ENCODE data around the gene BHLHE23. TPM values are rescaled to one million over a fixed set of nuclear protein-coding genes. Genes with fewer than 3 reads are reported as not detected.
A peak's percentile ranks its signal among the peaks of the same experiment; 100 is the strongest.
"Not testable (repeated sequence)": the region's sequence is repeated elsewhere in the genome, so short reads cannot be mapped to it uniquely, and the experiment has no call there.

The BHLHE23 gene
- total and polyA plus RNA-seq, 5 donors: not detected

- no peak for ATAC-seq
- intact Hi-C loops (cut with DNase I): no loop called here
- H3K27me3 ChIP-seq (ENCODE audit: control insufficient read depth, insufficient read depth): no peaks in the 10 kb centered on the region
- no peaks in the 10 kb centered on the region for H3K9me3 ChIP-seq (ENCODE audit: control insufficient read depth, low read length)
- peak in 1 of 3 donors; percentile 9 for DNase-seq
- H3K27ac ChIP-seq (ENCODE audit: low read length): no peak overlapping the region
- no peak overlapping the region for H3K4me3 ChIP-seq (ENCODE audit: low read length)
- no peaks in the 10 kb centered on the region for H3K4me1 ChIP-seq (ENCODE audit: control insufficient read depth, insufficient read depth, low read length)
- WGBS: 66% methylated on average over 12 of the region's 12 CpGs
Measured at GRCh38 chr20:63042448-63043071, 35.8 kb upstream of the BHLHE23 start.

GRCh38 chr20:63041776-63042175 is 35.0 kb upstream of the BHLHE23 start:
- Histone ChIP-seq H3K27ac (ENCODE audit: low read length) (no peak overlapping the region), H3K4me1 (ENCODE audit: control insufficient read depth, insufficient read depth, low read length) (no peaks in the 10 kb centered on the region), H3K27me3 (ENCODE audit: control insufficient read depth, insufficient read depth) (no peaks in the 10 kb centered on the region), H3K9me3 (ENCODE audit: control insufficient read depth, low read length) (no peaks in the 10 kb centered on the region), H3K4me3 (ENCODE audit: low read length) (no peak overlapping the region)
- DNase-seq (peak in 1 of 3 donors; percentile 7), ATAC-seq (no peak)
- 77% methylated on average over 7 of the region's 7 CpGs for WGBS
- intact Hi-C loops (cut with DNase I): no loop called here

- no peak overlapping the region for H3K4me3 ChIP-seq (ENCODE audit: low read length)
- H3K4me1 ChIP-seq (ENCODE audit: control insufficient read depth, insufficient read depth, low read length): no peaks in the 10 kb centered on the region
- intact Hi-C loops (cut with DNase I): no loop called here
- H3K27me3 ChIP-seq (ENCODE audit: control insufficient read depth, insufficient read depth): no peaks in the 10 kb centered on the region
- DNase-seq (peak in 1 of 3 donors; percentile 34), ATAC-seq (no peak)
- no peak overlapping the region for H3K27ac ChIP-seq (ENCODE audit: low read length)
- no peaks in the 10 kb centered on the region for H3K9me3 ChIP-seq (ENCODE audit: control insufficient read depth, low read length)
- WGBS: 55% methylated on average over 26 of the region's 26 CpGs
Measured at GRCh38 chr20:63037669-63038268, 31.0 kb upstream of the BHLHE23 start.

- Histone ChIP-seq H3K4me3 (ENCODE audit: low read length) (no peak overlapping the region), H3K4me1 (ENCODE audit: control insufficient read depth, insufficient read depth, low read length) (no peaks in the 10 kb centered on the region), H3K27me3 (ENCODE audit: control insufficient read depth, insufficient read depth) (no peaks in the 10 kb centered on the region), H3K9me3 (ENCODE audit: control insufficient read depth, low read length) (no peaks in the 10 kb centered on the region), H3K27ac (ENCODE audit: low read length) (no peak overlapping the region)
- DNase-seq: peak in 1 of 3 donors; percentile 40
- 33% methylated on average over 19 of the region's 19 CpGs for WGBS
- no peak for ATAC-seq
- intact Hi-C loops (cut with DNase I): no loop called here
Measured at GRCh38 chr20:63036291-63036690, 29.5 kb upstream of the BHLHE23 start.

GRCh38 chr20:63035603-63036185 is 28.9 kb upstream of the BHLHE23 start:
- H3K9me3 ChIP-seq (ENCODE audit: control insufficient read depth, low read length): no peaks in the 10 kb centered on the region
- ATAC-seq: no peak
- no peak for DNase-seq
- intact Hi-C loops (cut with DNase I): no loop called here
- no peaks in the 10 kb centered on the region for H3K4me1 ChIP-seq (ENCODE audit: control insufficient read depth, insufficient read depth, low read length)
- 85% methylated on average over 23 of the region's 23 CpGs for WGBS
- H3K27ac ChIP-seq (ENCODE audit: low read length): no peak overlapping the region
- H3K4me3 ChIP-seq (ENCODE audit: low read length): no peak overlapping the region
- H3K27me3 ChIP-seq (ENCODE audit: control insufficient read depth, insufficient read depth): no peaks in the 10 kb centered on the region

- H3K4me3 ChIP-seq (ENCODE audit: low read length); intact Hi-C loops (cut with DNase I); DNase-seq; ATAC-seq; H3K4me1 ChIP-seq (ENCODE audit: control insufficient read depth, insufficient read depth, low read length); H3K27ac ChIP-seq (ENCODE audit: low read length); H3K9me3 ChIP-seq (ENCODE audit: control insufficient read depth, low read length); H3K27me3 ChIP-seq (ENCODE audit: control insufficient read depth, insufficient read depth): not testable (repeated sequence)
- 84% methylated on average over 43 of the region's 44 CpGs for WGBS
Measured at GRCh38 chr20:63034710-63035602, 28.2 kb upstream of the BHLHE23 start.

GRCh38 chr20:63033794-63034709 is 27.3 kb upstream of the BHLHE23 start:
- Histone ChIP-seq H3K4me1 (ENCODE audit: control insufficient read depth, insufficient read depth, low read length) (no peaks in the 10 kb centered on the region), H3K27ac (ENCODE audit: low read length) (no peak overlapping the region), H3K9me3 (ENCODE audit: control insufficient read depth, low read length) (no peaks in the 10 kb centered on the region), H3K27me3 (ENCODE audit: control insufficient read depth, insufficient read depth) (no peaks in the 10 kb centered on the region), H3K4me3 (ENCODE audit: low read length) (no peak overlapping the region)
- 70% methylated on average over 33 of the region's 33 CpGs for WGBS
- no peak for ATAC-seq
- no peak for DNase-seq
- intact Hi-C loops (cut with DNase I): no loop called here

- Histone ChIP-seq H3K4me1 (ENCODE audit: control insufficient read depth, insufficient read depth, low read length) (no peaks in the 10 kb centered on the region), H3K9me3 (ENCODE audit: control insufficient read depth, low read length) (no peaks in the 10 kb centered on the region), H3K27ac (ENCODE audit: low read length) (no peak overlapping the region), H3K4me3 (ENCODE audit: low read length) (no peak overlapping the region), H3K27me3 (ENCODE audit: control insufficient read depth, insufficient read depth) (no peaks in the 10 kb centered on the region)
- ATAC-seq (no peak), DNase-seq (no peak)
- intact Hi-C loops (cut with DNase I): no loop called here
- WGBS: 8% methylated on average over 34 of the region's 34 CpGs
Measured at GRCh38 chr20:63032861-63033793, 26.4 kb upstream of the BHLHE23 start.

GRCh38 chr20:63032026-63032800 is 25.4 kb upstream of the BHLHE23 start:
- Histone ChIP-seq H3K4me3 (ENCODE audit: low read length) (no peak overlapping the region), H3K4me1 (ENCODE audit: control insufficient read depth, insufficient read depth, low read length) (no peaks in the 10 kb centered on the region), H3K27me3 (ENCODE audit: control insufficient read depth, insufficient read depth) (no peaks in the 10 kb centered on the region), H3K9me3 (ENCODE audit: control insufficient read depth, low read length) (no peaks in the 10 kb centered on the region), H3K27ac (ENCODE audit: low read length) (no peak overlapping the region)
- no peak for ATAC-seq
- DNase-seq: no peak
- 57% methylated on average over 22 of the region's 22 CpGs for WGBS
- intact Hi-C loops (cut with DNase I): no loop called here

Measured in right cardiac atrium (tissue), 5 donors.